Thyroid gland (tissue), 4 donors: ENCODE data around the gene BNIP3.

ENCODE experiments used
- CTCF ChIP-seq, 6 experiments: fragments of 200-600 bp in 3 of 6; fragments of 450-650 bp in 3 of 6; sonication (generic) in 3 of 6; IDR thresholded peaks; one replicate each; pipeline ENCODE4 v1.5.1; 2016 to 2019; ENCODE audit warnings: antibody characterized with exemption in 6 of 6, mild to moderate bottlenecking in 2 of 6, inconsistent platforms in 1 of 6, moderate library complexity in 1 of 6
- POLR2A ChIP-seq, 2 donors: fragments of 450-650 bp; IDR thresholded peaks; one replicate each; pipeline ENCODE4 v1.6.1; 2017; ENCODE audit warnings: antibody characterized with exemption in 2 of 2, mild to moderate bottlenecking in 2 of 2, moderate library complexity in 1 of 2

GRCh38 chr10:132007681-132008080 is 26.0 kb upstream of the BNIP3 start:
- TF ChIP-seq CTCF (IDR thresholded peaks at IDR 0.05): no peak
- TF ChIP-seq POLR2A (IDR thresholded peaks at IDR 0.05): no peak
